Neural crest cell (in vitro differentiated cells): Measurements from ENCODE around the gene BPIFA1. TPM values are rescaled to one million over a fixed set of nuclear protein-coding genes. Genes with fewer than 3 reads are reported as not detected.

Source experiments
- DNase-seq: peaks from one replicate; pipeline ENCODE4 v3.0.0; 2021; ENCODE audit warnings: low read depth, mixed read lengths, low spot score
- H3K27ac Mint-ChIP-seq: one replicate; pipeline ENCODE4 v1.8.0; 2021; ENCODE audit warnings: mild to moderate bottlenecking, mixed read lengths; ENCODE audit not compliant: unreplicated experiment
- H3K27me3 Mint-ChIP-seq: 2 replicates; pipeline ENCODE4 v1.8.0; 2021; ENCODE audit warnings: low read depth, mild to moderate bottlenecking, mixed read lengths
- H3K36me3 Mint-ChIP-seq: 2 replicates; pipeline ENCODE4 v1.8.0; 2021; ENCODE audit warnings: low read depth, mild to moderate bottlenecking, mixed read lengths
- H3K4me1 Mint-ChIP-seq: 2 replicates; pipeline ENCODE4 v1.8.0; 2021; ENCODE audit warnings: mixed read lengths
- H3K4me3 Mint-ChIP-seq: one replicate; pipeline ENCODE4 v1.8.0; 2021; ENCODE audit warnings: mild to moderate bottlenecking, mixed read lengths
- H3K9me3 Mint-ChIP-seq: 2 replicates; pipeline ENCODE4 v1.8.0; 2021; ENCODE audit warnings: mixed read lengths
- CTCF ChIP-seq: fragments of 200-600 bp; sonication (generic); conservative IDR thresholded peaks from 2 replicates; pipeline ENCODE4 v1.5.0; 2021; ENCODE audit warnings: antibody characterized with exemption, mild to moderate bottlenecking
- total RNA-seq: library from RNA; stranded (reverse); gene quantifications from 2 replicates; pipeline ENCODE4 v1.2.1, GENCODE V29; 2021

The BPIFA1 gene
- total RNA-seq, 1 donor from 2014 or later = not detected

DNA sequence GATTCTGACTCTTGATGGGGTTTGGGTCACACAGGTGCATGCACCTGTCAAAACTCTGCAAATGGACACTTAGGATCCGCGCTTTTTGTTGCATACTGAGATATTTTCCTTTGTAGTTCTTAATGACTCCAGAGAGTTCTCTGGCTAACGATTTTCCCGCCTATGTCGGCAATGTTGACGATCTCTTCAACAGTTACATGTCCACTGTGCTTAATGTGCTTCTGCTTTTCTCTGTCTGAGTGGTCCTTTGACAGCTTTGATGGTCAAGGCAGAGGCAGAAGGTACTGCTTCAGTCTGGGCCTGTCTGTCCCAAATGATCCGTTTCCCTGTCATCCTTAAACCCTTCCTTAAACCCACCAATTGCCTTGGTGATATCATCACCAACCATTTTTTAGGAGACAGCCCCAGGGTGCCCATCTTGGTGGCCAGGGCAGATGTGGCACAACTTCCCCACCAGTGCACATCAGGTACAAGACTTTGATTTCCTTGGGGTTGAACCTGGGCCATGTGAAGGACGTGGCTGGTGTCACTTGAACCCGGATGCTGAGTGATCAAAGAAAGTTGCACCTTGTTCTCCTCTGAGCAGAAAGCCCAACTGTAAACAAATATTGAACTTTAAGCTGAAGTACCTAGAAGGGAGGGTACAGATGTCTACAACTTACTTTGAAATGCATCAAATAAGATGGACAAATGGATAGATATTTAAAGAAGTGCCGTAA lies 36.5 kb downstream of the BPIFA1 start:
- Mint-ChIP-seq H3K4me1 (no peaks in the 10 kb centered on the region), H3K4me3 (no peak overlapping the region), H3K27me3 (peaks cover 30% of the 10 kb centered on the region), H3K36me3 (no peaks in the 10 kb centered on the region), H3K27ac (no peak overlapping the region), H3K9me3 (no peaks in the 10 kb centered on the region)
- TF ChIP-seq CTCF = no peak
- DNase-seq = no peak

DNA sequence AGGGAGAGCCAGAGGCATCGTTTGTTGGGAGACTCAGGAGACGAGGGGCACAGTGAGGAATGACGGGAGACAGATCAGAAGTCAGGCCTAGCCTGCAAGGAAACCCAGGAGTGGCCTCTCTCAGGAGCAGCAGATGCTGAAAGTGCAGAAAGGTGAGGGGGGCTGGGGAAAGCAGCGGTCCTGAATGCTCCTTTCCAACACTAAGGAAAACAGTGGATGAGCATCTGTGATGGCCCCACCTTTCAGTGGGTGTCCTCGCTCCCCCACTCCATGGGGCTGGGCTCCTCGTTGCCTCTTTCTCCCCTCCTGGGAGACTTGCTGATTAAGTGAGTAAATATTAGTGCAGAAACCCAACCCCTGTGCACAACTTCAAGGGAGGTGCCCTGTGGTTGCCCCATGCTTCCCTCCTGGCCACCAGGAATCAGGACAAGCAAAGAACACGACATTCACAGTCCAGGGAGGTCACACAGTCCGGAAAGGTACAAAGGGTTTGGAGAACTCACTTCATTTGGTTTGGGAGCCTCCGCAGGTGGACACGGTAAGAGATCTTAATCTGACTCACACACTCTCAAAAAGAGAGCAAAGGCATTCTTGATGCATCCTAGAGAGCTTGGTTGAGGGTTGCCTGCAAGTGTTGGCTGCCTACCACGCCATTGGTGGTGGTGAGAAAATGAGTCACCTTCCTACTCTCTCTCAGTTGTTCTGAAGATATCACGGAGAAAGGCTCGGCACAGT lies 37.5 kb downstream of the BPIFA1 start:
- Mint-ChIP-seq H3K36me3 (no peaks in the 10 kb centered on the region), H3K27me3 (peaks cover 24% of the 10 kb centered on the region), H3K4me1 (peaks cover 8% of the 10 kb centered on the region), H3K9me3 (no peaks in the 10 kb centered on the region), H3K4me3 (no peak overlapping the region), H3K27ac (no peak overlapping the region)
- no peak for TF ChIP-seq CTCF
- DNase-seq = no peak

DNA sequence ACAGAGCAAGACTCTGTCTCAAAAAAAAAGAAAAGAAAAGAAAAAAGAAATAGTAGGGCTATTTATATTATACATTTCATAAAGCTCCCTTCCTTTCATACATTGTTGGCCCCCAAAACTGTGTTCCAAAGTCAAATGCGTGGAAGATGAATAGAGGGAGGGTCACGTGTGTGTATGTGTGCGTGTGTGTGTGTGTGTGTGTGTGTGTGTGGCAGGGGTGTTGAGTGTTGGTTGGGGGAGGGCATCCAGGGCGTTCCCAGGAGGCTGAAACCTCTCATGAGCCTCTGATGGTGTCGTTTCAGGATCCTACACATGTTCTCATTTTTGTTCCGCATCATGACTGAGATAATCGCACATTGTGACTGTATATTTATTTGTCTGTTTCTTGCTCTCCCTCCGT lies 39.4 kb downstream of the BPIFA1 start:
- DNase-seq = no peak
- peaks cover 8% of the 10 kb centered on the region for H3K4me1 Mint-ChIP-seq
- no peak overlapping the region for H3K4me3 Mint-ChIP-seq
- no peaks in the 10 kb centered on the region for H3K9me3 Mint-ChIP-seq
- peaks cover 14% of the 10 kb centered on the region for H3K27me3 Mint-ChIP-seq
- no peaks in the 10 kb centered on the region for H3K36me3 Mint-ChIP-seq
- TF ChIP-seq CTCF = no peak
- peak overlapping the region; percentile 3 for H3K27ac Mint-ChIP-seq

DNA sequence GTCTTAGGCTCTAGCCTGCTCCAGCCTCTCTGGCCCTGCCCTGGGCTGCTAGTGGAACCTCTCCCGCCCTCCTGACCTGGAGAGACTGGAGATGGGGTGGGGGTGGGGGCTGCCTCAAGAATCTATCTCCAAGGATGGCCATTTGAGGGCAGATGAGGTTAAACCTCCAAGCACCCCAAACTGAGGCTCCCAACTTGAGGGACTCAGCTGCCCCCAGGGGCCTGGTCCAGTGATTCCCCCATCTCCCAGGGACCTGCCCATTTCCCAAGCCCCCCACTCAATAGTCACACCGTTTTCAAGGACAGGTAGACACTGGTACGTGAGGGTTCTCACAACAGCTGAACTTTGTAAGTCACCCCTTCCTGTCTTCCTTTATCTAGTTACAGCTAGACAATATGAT lies 40.1 kb downstream of the BPIFA1 start:
- no peak overlapping the region for H3K4me3 Mint-ChIP-seq
- peaks cover 8% of the 10 kb centered on the region for H3K4me1 Mint-ChIP-seq
- H3K9me3 Mint-ChIP-seq = no peaks in the 10 kb centered on the region
- DNase-seq = no peak
- H3K27ac Mint-ChIP-seq = no peak overlapping the region
- H3K27me3 Mint-ChIP-seq = peaks cover 14% of the 10 kb centered on the region
- H3K36me3 Mint-ChIP-seq = no peaks in the 10 kb centered on the region
- TF ChIP-seq CTCF = no peak

DNA sequence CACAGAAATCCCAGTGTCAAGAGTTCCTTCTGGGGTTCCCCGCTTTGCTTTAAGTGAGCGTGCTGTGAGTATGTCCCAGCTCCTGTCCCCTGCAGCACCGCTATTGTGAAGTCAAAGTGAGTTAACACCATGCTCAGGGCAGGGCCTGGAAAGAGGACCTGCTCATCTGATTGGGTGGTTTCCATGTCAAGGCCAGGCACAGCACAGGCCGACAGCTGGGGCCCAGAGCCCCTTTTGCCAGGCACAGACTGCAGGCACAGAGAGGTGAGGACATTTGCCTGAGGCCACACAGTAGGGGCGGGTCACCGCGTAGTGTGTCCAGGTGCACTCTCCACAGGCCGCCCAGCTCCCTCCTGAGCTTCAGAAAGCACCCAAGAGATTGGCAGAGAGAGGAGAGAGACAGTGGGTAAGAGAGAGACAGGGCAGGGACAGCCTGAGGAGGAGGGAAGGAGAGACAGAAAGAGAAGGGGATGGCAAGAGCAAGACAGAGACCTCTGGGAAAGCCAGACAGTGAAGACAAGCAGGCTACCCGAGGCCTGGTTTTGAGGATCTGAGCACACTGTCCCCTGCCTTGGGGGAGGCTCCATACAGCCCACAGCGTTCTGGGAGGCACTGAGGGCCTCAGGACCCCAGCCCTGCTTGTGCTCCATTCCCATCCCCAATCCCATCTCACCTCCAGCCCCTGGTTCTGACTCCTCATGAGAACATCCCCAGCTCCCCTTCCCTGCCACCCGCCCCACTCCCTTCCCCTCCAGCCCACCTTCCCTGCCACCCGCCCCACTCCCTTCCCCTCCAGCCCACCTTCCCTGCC lies 40.7 kb downstream of the BPIFA1 start:
- H3K4me1 Mint-ChIP-seq = peaks cover 8% of the 10 kb centered on the region
- no peak overlapping the region for H3K27ac Mint-ChIP-seq
- no peak overlapping the region for H3K4me3 Mint-ChIP-seq
- no peak for TF ChIP-seq CTCF
- H3K9me3 Mint-ChIP-seq = no peaks in the 10 kb centered on the region
- no peaks in the 10 kb centered on the region for H3K36me3 Mint-ChIP-seq
- no peak for DNase-seq
- peaks cover 14% of the 10 kb centered on the region for H3K27me3 Mint-ChIP-seq
